ENCODE results near the gene AKAP13.

DNA sequence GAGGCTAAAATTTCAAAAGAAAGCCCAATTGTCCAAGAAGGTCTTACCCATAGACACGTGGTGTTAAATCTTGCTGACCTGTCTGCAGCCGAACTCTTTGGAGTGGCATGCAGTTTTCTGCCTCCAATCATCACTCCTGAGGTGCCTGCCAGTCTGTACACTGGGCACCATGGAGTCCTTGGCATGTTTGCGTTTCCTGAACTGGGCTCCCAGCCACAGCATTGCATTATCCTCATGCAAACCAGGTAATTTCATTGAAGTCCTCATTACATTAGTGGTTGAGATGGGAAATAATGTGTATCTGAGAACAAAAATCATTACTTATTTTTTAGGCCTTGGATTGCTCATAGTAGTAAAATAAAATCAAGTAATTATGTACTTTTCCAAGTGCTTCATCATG lies 152.3 kb downstream of the AKAP13 start:
- TF ChIP-seq POLR2AphosphoS5 (IDR thresholded peaks at IDR 0.05) (no peak), EP300 (IDR thresholded peaks at IDR 0.05) (no peak), POLR2A (IDR thresholded peaks at IDR 0.05) (no peak)
- TF ChIP-seq, protein P1, sequence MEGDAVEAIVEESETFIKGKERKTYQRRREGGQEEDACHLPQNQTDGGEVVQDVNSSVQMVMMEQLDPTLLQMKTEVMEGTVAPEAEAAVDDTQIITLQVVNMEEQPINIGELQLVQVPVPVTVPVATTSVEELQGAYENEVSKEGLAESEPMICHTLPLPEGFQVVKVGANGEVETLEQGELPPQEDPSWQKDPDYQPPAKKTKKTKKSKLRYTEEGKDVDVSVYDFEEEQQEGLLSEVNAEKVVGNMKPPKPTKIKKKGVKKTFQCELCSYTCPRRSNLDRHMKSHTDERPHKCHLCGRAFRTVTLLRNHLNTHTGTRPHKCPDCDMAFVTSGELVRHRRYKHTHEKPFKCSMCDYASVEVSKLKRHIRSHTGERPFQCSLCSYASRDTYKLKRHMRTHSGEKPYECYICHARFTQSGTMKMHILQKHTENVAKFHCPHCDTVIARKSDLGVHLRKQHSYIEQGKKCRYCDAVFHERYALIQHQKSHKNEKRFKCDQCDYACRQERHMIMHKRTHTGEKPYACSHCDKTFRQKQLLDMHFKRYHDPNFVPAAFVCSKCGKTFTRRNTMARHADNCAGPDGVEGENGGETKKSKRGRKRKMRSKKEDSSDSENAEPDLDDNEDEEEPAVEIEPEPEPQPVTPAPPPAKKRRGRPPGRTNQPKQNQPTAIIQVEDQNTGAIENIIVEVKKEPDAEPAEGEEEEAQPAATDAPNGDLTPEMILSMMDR (IDR thresholded peaks at IDR 0.05): no peak
